DOHH2 (cell line): ENCODE measurements around the gene ELAVL4.

Experiments used
- H3F3A ChIP-seq: fragments of 200-600 bp; sonication (generic), shearing (Covaris generic); 2 replicates; pipeline ENCODE4 v1.6.0; 2016; ENCODE audit warnings: antibody characterized with exemption, mild to moderate bottlenecking; ENCODE audit not compliant: control insufficient read depth, insufficient read depth
- H3K27ac ChIP-seq: fragments of 200-600 bp; sonication (generic); 2 replicates; pipeline ENCODE4 v1.5.1; 2014; ENCODE audit warnings: low read depth, mild to moderate bottlenecking, low read length, moderate library complexity
- H3K27me3 ChIP-seq: fragments of 200-600 bp; sonication (generic); 2 replicates; pipeline ENCODE4 v1.6.1; 2014; ENCODE audit warnings: mild to moderate bottlenecking, low read length, mixed read lengths; ENCODE audit not compliant: control insufficient read depth
- H3K36me3 ChIP-seq: fragments of 200-600 bp; sonication (generic); 2 replicates; pipeline ENCODE4 v1.6.1; 2014; ENCODE audit warnings: mild to moderate bottlenecking, low read length, moderate library complexity, mixed read lengths; ENCODE audit not compliant: control insufficient read depth
- H3K4me1 ChIP-seq: fragments of 200-600 bp; sonication (generic); 2 replicates; pipeline ENCODE4 v1.6.1; 2014; ENCODE audit warnings: mild to moderate bottlenecking, low read length, mixed read lengths; ENCODE audit not compliant: control insufficient read depth
- H3K4me2 ChIP-seq: fragments of 200-600 bp; sonication (generic); 2 replicates; pipeline ENCODE4 v1.6.0; 2014; ENCODE audit warnings: mild to moderate bottlenecking, low read length, moderate library complexity
- H3K4me3 ChIP-seq: fragments of 200-600 bp; sonication (generic); 2 replicates; pipeline ENCODE4 v1.5.1; 2014; ENCODE audit warnings: mild to moderate bottlenecking, low read length, mixed read lengths
- H3K79me2 ChIP-seq: fragments of 200-600 bp; sonication (generic); 2 replicates; pipeline ENCODE4 v1.6.1; 2014; ENCODE audit warnings: mild to moderate bottlenecking, low read length, mixed read lengths; ENCODE audit not compliant: control insufficient read depth
- H3K9me2 ChIP-seq: fragments of 200-600 bp; sonication (generic); replicated peaks from 2 replicates; pipeline ENCODE4 v1.6.1; 2014; ENCODE audit warnings: mild to moderate bottlenecking, low read length, mixed read lengths; ENCODE audit not compliant: control insufficient read depth
- H3K9me3 ChIP-seq: fragments of 200-600 bp; sonication (generic); 2 replicates; pipeline ENCODE4 v1.6.1; 2014; ENCODE audit warnings: antibody characterized with exemption, low read length, mixed read lengths; ENCODE audit not compliant: control insufficient read depth, insufficient read depth
- H4K20me1 ChIP-seq: fragments of 200-600 bp; sonication (generic); 2 replicates; pipeline ENCODE4 v1.6.0; 2014; ENCODE audit warnings: low read depth, mild to moderate bottlenecking, antibody characterized with exemption, low read length, moderate library complexity; ENCODE audit not compliant: control insufficient read depth, insufficient read depth
- EZH2phosphoT487 ChIP-seq: fragments of 200-600 bp; sonication (generic); IDR thresholded peaks from 2 replicates; pipeline ENCODE4 v1.6.1; 2017; ENCODE audit warnings: borderline replicate concordance, mild to moderate bottlenecking, antibody characterized with exemption, low read length, moderate library complexity, mixed read lengths
- TF ChIP-seq, protein P1 (sequence below): fragments of 200-600 bp; sonication (generic); IDR thresholded peaks from one replicate; pipeline ENCODE4 v1.5.1; 2014; ENCODE audit warnings: antibody characterized with exemption, mild to moderate bottlenecking, low read depth, low read length; ENCODE audit not compliant: poor library complexity, severe bottlenecking

Gene ELAVL4

DNA sequence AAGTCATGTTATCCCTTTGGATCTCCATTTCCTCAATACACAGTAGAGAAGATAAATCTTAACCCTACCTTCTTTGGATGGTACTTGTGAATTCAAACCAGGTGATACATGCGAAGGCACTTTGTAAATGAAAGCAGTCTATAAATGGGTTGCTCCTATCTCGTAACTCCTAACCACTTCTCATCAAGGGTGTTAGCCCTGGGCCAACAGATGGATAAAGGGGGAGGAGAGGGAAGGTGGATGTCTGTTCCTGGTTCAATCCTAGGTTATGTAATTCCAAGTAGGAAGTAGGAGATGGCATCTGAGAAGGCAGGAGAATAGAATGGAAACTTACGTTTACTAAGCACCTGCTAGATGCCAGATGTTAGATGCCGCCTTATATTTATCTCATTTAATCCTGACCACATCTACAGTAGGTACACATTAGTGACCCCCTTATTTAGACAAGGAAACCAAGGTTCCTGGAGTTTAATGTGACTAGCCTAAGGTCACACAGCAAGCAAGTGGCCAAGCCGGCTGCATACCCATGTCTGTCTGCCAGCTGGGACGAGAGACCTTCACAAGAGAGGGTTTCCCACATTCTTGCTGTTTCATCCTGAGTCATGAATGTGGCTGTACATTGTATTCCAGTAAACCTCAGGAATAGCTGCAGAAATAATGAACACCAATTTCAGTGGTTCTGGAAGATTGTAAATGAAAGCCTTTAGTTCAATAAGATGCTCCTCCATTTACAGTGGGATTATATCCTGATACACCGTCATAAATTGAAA, 47.7 kb downstream of the ELAVL4 start:
- H3K4me1 ChIP-seq = no peaks in the 10 kb centered on the region
- H4K20me1 ChIP-seq = no peaks in the 10 kb centered on the region
- no peaks in the 10 kb centered on the region for H3K36me3 ChIP-seq
- no peak overlapping the region for H3K4me2 ChIP-seq
- no peaks in the 10 kb centered on the region for H3K9me3 ChIP-seq
- peaks cover 16% of the 10 kb centered on the region for H3K27me3 ChIP-seq
- H3F3A ChIP-seq = no peaks in the 10 kb centered on the region
- TF ChIP-seq, protein P1, sequence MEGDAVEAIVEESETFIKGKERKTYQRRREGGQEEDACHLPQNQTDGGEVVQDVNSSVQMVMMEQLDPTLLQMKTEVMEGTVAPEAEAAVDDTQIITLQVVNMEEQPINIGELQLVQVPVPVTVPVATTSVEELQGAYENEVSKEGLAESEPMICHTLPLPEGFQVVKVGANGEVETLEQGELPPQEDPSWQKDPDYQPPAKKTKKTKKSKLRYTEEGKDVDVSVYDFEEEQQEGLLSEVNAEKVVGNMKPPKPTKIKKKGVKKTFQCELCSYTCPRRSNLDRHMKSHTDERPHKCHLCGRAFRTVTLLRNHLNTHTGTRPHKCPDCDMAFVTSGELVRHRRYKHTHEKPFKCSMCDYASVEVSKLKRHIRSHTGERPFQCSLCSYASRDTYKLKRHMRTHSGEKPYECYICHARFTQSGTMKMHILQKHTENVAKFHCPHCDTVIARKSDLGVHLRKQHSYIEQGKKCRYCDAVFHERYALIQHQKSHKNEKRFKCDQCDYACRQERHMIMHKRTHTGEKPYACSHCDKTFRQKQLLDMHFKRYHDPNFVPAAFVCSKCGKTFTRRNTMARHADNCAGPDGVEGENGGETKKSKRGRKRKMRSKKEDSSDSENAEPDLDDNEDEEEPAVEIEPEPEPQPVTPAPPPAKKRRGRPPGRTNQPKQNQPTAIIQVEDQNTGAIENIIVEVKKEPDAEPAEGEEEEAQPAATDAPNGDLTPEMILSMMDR = no peak
- TF ChIP-seq EZH2phosphoT487 = no peak
- no peaks in the 10 kb centered on the region for H3K79me2 ChIP-seq
- H3K4me3 ChIP-seq = no peak overlapping the region
- H3K27ac ChIP-seq = no peak overlapping the region
- H3K9me2 ChIP-seq = no peaks in the 10 kb centered on the region; the same call in 1 of the 2 replicates

DNA sequence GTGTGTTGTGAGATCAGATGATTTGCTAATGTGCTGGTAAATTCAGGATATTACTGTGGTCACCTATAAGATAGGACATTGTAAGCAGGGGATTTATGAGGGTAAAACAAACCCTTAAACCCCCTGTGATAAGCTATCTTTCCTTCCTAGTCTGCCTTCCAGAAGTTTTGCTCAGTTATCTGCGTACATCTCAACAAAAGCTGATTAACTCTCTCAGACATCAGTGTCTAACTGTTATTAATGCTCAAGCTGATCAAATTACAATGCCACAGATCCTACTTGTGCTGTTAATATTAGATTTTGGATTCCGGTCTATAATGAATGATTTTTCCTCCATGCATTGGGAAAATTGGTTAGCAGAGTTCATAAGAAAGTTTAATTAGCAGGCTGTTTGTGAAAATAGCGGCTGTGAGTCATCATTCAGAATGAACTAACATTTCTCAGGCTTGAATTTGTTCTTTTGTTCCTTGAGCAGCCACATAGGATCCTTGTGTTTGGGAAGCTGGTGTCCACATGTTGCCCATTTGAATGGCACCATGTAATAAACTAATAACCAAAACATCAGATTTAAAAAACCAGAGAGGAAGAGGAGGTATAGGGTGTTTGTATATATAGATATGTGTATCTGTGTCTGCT, 48.7 kb downstream of the ELAVL4 start:
- H3K79me2 ChIP-seq = no peaks in the 10 kb centered on the region
- H4K20me1 ChIP-seq = no peaks in the 10 kb centered on the region
- H3F3A ChIP-seq = no peaks in the 10 kb centered on the region
- no peak overlapping the region for H3K4me3 ChIP-seq
- no peaks in the 10 kb centered on the region for H3K4me1 ChIP-seq
- H3K4me2 ChIP-seq = no peak overlapping the region
- no peaks in the 10 kb centered on the region for H3K36me3 ChIP-seq
- H3K27ac ChIP-seq = no peak overlapping the region
- no peaks in the 10 kb centered on the region for H3K9me3 ChIP-seq
- H3K9me2 ChIP-seq = no peaks in the 10 kb centered on the region; the same call in 1 of the 2 replicates
- peaks cover 8% of the 10 kb centered on the region for H3K27me3 ChIP-seq
- no peak for TF ChIP-seq EZH2phosphoT487
- TF ChIP-seq, protein P1 = no peak

DNA sequence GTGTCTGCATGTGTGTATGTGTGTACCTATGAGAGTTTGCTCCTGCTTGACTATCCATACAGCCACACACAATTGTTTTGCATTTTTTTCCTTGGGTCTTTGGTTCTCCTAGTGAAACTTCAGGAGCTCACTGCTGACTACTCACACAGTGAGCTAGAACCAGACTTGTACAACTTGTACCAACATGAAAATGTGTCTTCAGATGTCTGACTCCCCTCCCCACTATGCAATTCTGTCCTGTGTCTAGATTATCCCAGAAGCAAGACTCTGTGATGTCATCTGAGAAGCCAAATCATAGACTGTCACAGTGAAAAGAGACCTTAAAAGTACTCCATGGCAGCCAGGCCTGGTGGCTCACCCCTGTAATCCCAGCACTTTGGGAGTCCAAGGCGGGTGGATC, 49.7 kb downstream of the ELAVL4 start:
- Histone ChIP-seq H3K27me3 (peaks cover 8% of the 10 kb centered on the region), H3F3A (no peaks in the 10 kb centered on the region), H3K79me2 (no peaks in the 10 kb centered on the region), H4K20me1 (no peaks in the 10 kb centered on the region), H3K9me3 (no peaks in the 10 kb centered on the region), H3K27ac (no peak overlapping the region), H3K4me2 (no peak overlapping the region), H3K4me3 (no peak overlapping the region), H3K9me2 (no peaks in the 10 kb centered on the region; the same call in 1 of the 2 replicates), H3K36me3 (no peaks in the 10 kb centered on the region), H3K4me1 (no peaks in the 10 kb centered on the region)
- TF ChIP-seq EZH2phosphoT487 = no peak
- TF ChIP-seq, protein P1 = no peak
